Ovary (tissue), 9 donors: ENCODE measurements around the gene SUMO3. TPM values are rescaled to one million over a fixed set of nuclear protein-coding genes. Genes with fewer than 3 reads are reported as not detected.

Experiments
- DNase-seq, 5 donors: peaks; one replicate each; pipeline ENCODE4 v3.0.0-alpha.2; 2019 to 2020
- H3K27ac ChIP-seq, 2 donors: fragments of 200-600 bp; one replicate each; pipeline versions ENCODE4 v1.5.1 to v1.8.0; 2019 to 2022
- H3K27me3 ChIP-seq: fragments of 200-600 bp; one replicate; pipeline ENCODE4 v1.8.0; 2022
- H3K36me3 ChIP-seq: fragments of 200-600 bp; sonication (generic); one replicate; pipeline ENCODE4 v1.5.1; 2019
- H3K4me1 ChIP-seq: one replicate; pipeline ENCODE4 v1.8.1; 2013; ENCODE audit warnings: mild to moderate bottlenecking, moderate library complexity; ENCODE audit not compliant: insufficient read depth
- H3K4me3 ChIP-seq: fragments of 200-600 bp; sonication (generic); one replicate; pipeline ENCODE4 v1.5.1; 2017
- H3K9me3 ChIP-seq, 2 donors: fragments of 200-600 bp in 1 of 2; sonication (generic) in 1 of 2; one replicate each; pipeline versions ENCODE4 v1.5.1 to v1.8.1; 2013 to 2019; ENCODE audit warnings: mild to moderate bottlenecking in 1 of 2, moderate library complexity in 1 of 2
- CTCF ChIP-seq, 3 donors: fragments of 450-650 bp in 2 of 3; fragments of 200-600 bp in 1 of 3; IDR thresholded peaks; one replicate each; pipeline versions ENCODE4 v1.5.1 to v1.8.0; 2016 to 2022; ENCODE audit warnings: antibody characterized with exemption in 3 of 3, mild to moderate bottlenecking in 1 of 3
- EP300 ChIP-seq: sonication (generic); formaldehyde crosslinking; IDR thresholded peaks from one replicate; pipeline ENCODE4 v1.6.1; 2017; ENCODE audit warnings: antibody characterized with exemption
- POLR2A ChIP-seq: fragments of 450-650 bp; IDR thresholded peaks from one replicate; pipeline ENCODE4 v1.6.1; 2017; ENCODE audit warnings: antibody characterized with exemption, mild to moderate bottlenecking, moderate library complexity
- WGBS, 3 donors: extraction: QIAGEN DNeasy Blood & Tissue Kit in 1 of 3; methylation state at CpG; one replicate each; pipeline versions ENCODE4 v1.1.5 to v1.1.7; 2013 to 2017; 5-methylcytosine and 5-hydroxymethylcytosine counted together
- intact Hi-C, 4 donors: fragments of 100-400 bp; cut with DNase I; formaldehyde crosslinking; loops; one replicate each; pipeline versions ENCODE4 v1.11.0 to v1.15.1; 2022 to 2023
- polyA plus RNA-seq, 2 donors: library from polyadenylated mRNA; stranded (reverse); fragments of 200-250 nt in 1 of 2; fragments of 350-450 nt in 1 of 2; fragmentation: Illumina TruSeq in 1 of 2; extraction: RNeasy Lipid Tissue Mini Kit (QIAGEN cat#74804) in 1 of 2; gene quantifications; one replicate each; pipeline ENCODE4 v1.2.3, GENCODE V29; 2013 to 2014
- total RNA-seq, 7 donors: library from RNA; depleted of rRNA in 2 of 7; stranded (reverse); fragments of >200 nt in 2 of 7; fragmentation: NEBNext Ultra II Directional in 3 of 7; extraction: Animal tissue kit (Norgen Biotek cat#: 25700) in 3 of 7; gene quantifications; one replicate each; pipeline versions ENCODE4 v1.1.0 to v1.2.4, GENCODE V29; 2016 to 2023
- donor health status: DM: no; HTN: no; CAD: no; lungs with moderate emphysema.
- donor health status: DM: no; HTN: no; CAD: no.
- donor health status: Bipolar disorder and iron deficiency.
- donor health status: DM: yes; HTN: yes; CAD: no.
- donor health status: DM: no; HTN: no; CAD: no.
- donor health status: DM: yes; HTN: yes; CAD: no.

Gene SUMO3
- total and polyA plus RNA-seq, 9 donors, result 45.3 to 108 (median 74.3) TPM

DNA sequence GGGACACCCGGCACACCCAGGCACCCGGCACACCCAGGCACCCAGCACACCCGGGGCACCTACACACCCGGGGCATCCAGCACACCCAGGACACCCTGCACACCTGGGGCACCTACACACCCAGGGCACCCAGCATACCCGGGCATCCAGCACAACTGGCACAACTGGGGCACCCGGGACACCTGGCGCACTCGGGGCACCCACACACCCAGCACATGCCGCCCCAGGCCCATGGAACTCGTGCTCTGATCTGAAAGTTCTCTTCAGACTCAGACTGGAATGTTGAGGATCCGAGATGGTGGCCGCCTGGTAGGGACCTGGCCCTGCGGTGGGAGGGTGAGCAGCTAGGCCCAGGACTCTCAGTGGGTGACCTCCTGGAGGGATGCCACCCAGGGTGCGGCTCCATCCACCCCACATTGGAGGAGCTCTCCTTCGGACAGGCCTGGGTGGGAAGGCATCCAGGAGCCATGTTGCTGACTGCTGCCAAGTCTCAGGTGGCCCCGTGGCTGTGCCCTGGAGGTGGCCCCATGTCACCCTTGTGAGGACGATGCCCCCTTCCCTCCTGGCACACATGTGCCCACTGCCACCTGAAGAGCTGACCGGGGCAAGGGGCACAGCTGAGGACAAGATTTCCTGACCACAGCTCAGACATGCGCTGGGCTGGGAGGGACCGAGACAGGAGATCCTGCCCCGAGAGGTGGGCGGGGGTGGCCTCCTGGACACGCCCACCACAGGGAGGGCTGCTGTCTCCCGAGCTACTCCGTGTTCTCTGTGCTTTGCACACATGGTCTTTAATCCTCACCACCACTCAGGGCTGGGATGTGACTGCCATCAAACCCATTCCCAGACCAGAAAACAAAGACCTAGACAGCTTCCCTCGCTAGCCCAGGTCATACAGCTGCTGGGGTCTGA, 53.3 kb downstream of the SUMO3 start:
- no peaks in the 10 kb centered on the region for H3K27me3 ChIP-seq
- DNase-seq, result no peak
- intact Hi-C loops, result no loop called here
- H3K36me3 ChIP-seq, result no peaks in the 10 kb centered on the region
- 60 to 67% (median 65%) methylated on average over 17 to 26 of the region's 26 CpGs for WGBS, 3 donors
- no peak overlapping the region for H3K4me3 ChIP-seq
- no peak overlapping the region for H3K27ac ChIP-seq
- H3K9me3 ChIP-seq, result no peaks in the 10 kb centered on the region
- no peak for TF ChIP-seq EP300
- no peak for TF ChIP-seq CTCF (IDR thresholded peaks at IDR 0.05)
- TF ChIP-seq POLR2A, result no peak
- no peaks in the 10 kb centered on the region for H3K4me1 ChIP-seq

- Histone ChIP-seq H3K27me3 (no peaks in the 10 kb centered on the region), H3K4me3 (no peak overlapping the region), H3K27ac (no peak overlapping the region), H3K9me3 (no peaks in the 10 kb centered on the region), H3K36me3 (no peaks in the 10 kb centered on the region), H3K4me1 (no peaks in the 10 kb centered on the region)
- intact Hi-C loops, result no loop called here
- DNase-seq, result no peak
- TF ChIP-seq POLR2A (no peak), CTCF (IDR thresholded peaks at IDR 0.05) (no peak), EP300 (no peak)
- WGBS, 3 donors, result 62 to 76% (median 74%) methylated on average over 17 to 25 of the region's 25 CpGs
Observed at GRCh38 chr21:44763451-44764318, 54.2 kb downstream of the SUMO3 start.

- no peak for TF ChIP-seq POLR2A
- no peaks in the 10 kb centered on the region for H3K9me3 ChIP-seq
- no peak overlapping the region for H3K4me3 ChIP-seq
- 33 to 47% (median 35%) methylated on average over 8 of the region's 8 CpGs for WGBS, 3 donors
- no peak overlapping the region for H3K27ac ChIP-seq
- no peak for DNase-seq
- no peaks in the 10 kb centered on the region for H3K27me3 ChIP-seq
- intact Hi-C loops, result no loop called here
- no peaks in the 10 kb centered on the region for H3K4me1 ChIP-seq
- H3K36me3 ChIP-seq, result no peaks in the 10 kb centered on the region
Observed at GRCh38 chr21:44763050-44763378, 54.8 kb downstream of the SUMO3 start.

GRCh38 chr21:44762221-44763049, 55.4 kb downstream of the SUMO3 start:
- no peaks in the 10 kb centered on the region for H3K27me3 ChIP-seq
- no peaks in the 10 kb centered on the region for H3K4me1 ChIP-seq
- H3K36me3 ChIP-seq, result no peaks in the 10 kb centered on the region
- intact Hi-C loops, result no loop called here
- no peaks in the 10 kb centered on the region for H3K9me3 ChIP-seq
- no peak overlapping the region for H3K4me3 ChIP-seq
- TF ChIP-seq POLR2A (no peak), EP300 (no peak), CTCF (IDR thresholded peaks at IDR 0.05) (no peak)
- DNase-seq, result no peak
- no peak overlapping the region for H3K27ac ChIP-seq
- WGBS, 3 donors, result 74 to 78% (median 75%) methylated on average over 24 of the region's 24 CpGs
